ENCODE measurements around the gene RNF157.
"Not testable (repeated sequence)": the region's sequence is repeated elsewhere in the genome, so short reads cannot be mapped to it uniquely, and the experiment has no call there.

Gene RNF157

DNA sequence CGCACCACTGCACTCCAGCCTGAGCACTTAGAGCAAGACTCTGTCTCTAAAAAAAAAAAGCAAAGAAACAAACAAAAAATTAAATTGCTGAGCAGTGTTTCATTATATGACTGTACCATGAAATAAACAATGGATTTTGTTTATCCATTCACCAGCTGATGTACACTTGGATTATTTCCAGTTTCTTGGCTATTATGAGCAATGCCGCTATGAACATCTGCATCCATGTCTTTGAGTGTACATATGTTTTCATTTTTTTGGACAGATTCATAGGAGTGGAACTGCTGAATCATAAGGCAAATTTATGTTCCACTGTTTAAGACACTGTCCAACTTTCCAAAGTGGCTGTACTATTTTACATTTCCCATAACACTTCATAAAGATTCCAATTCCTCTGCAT, 8.0 kb downstream of the RNF157 start:
- no peak overlapping the region for H3K27ac ChIP-seq (ENCODE audit: low read length)
- TF ChIP-seq EZH2 (optimal IDR thresholded peaks at IDR 0.05; ENCODE audit: low read depth, low read length), result no peak
- TF ChIP-seq, protein P1, sequence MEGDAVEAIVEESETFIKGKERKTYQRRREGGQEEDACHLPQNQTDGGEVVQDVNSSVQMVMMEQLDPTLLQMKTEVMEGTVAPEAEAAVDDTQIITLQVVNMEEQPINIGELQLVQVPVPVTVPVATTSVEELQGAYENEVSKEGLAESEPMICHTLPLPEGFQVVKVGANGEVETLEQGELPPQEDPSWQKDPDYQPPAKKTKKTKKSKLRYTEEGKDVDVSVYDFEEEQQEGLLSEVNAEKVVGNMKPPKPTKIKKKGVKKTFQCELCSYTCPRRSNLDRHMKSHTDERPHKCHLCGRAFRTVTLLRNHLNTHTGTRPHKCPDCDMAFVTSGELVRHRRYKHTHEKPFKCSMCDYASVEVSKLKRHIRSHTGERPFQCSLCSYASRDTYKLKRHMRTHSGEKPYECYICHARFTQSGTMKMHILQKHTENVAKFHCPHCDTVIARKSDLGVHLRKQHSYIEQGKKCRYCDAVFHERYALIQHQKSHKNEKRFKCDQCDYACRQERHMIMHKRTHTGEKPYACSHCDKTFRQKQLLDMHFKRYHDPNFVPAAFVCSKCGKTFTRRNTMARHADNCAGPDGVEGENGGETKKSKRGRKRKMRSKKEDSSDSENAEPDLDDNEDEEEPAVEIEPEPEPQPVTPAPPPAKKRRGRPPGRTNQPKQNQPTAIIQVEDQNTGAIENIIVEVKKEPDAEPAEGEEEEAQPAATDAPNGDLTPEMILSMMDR (IDR thresholded peaks at IDR 0.05; ENCODE audit: low read length), result no peak
- TF ChIP-seq EZH2phosphoT487 (IDR thresholded peaks at IDR 0.05; ENCODE audit: low read length), result no peak
- no peak overlapping the region for H3K9ac ChIP-seq (ENCODE audit: low read length)
- no peaks in the 10 kb centered on the region for H3F3A ChIP-seq (ENCODE audit: insufficient read depth, low read length)
- H3K79me2 ChIP-seq (ENCODE audit: low read length), result no peaks in the 10 kb centered on the region
- H3K4me3 ChIP-seq (ENCODE audit: low read length), result no peak overlapping the region
- H3K4me2 ChIP-seq (ENCODE audit: low read depth, low read length), result no peak overlapping the region
- H3K9me3 ChIP-seq (replicated peaks; ENCODE audit: insufficient read depth, low read length), result no peaks in the 10 kb centered on the region
- H3K27me3 ChIP-seq (replicated peaks; ENCODE audit: insufficient read depth, low read length), result no peaks in the 10 kb centered on the region
- H3K36me3 ChIP-seq (replicated peaks; ENCODE audit: insufficient read depth, low read length), result no peaks in the 10 kb centered on the region
- no peak for DNase-seq
- H3K9me2 ChIP-seq (replicated peaks; ENCODE audit: insufficient read depth, low read length), result no peaks in the 10 kb centered on the region
- no peaks in the 10 kb centered on the region for H4K20me1 ChIP-seq (ENCODE audit: insufficient read depth, low read length)
- H2AFZ ChIP-seq (ENCODE audit: low read length), result no peak overlapping the region
- no peaks in the 10 kb centered on the region for H3K4me1 ChIP-seq (ENCODE audit: low read length)

DNA sequence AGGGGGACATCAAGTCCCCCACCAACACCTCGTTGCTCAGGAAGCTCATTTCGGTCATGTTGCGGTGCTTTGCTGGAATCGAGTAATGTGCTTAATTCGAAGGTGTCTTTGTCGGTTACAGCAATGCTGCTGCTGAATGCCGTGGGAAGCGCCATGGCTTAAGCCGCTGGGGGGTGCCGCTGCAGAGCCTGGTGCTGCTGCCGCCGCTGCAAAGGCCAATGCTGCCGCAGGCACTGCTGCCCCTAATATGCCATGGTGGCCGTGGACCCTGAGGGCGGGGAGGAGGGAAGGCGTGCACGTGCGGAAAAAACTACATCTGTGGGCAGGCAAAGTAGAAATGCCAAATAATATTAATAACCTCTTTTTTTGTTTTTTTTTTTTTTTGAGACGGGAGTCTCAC, 13.5 kb downstream of the RNF157 start:
- H3F3A ChIP-seq (ENCODE audit: insufficient read depth, low read length); H3K9me2 ChIP-seq (replicated peaks; ENCODE audit: insufficient read depth, low read length); H3K36me3 ChIP-seq (replicated peaks; ENCODE audit: insufficient read depth, low read length); H4K20me1 ChIP-seq (ENCODE audit: insufficient read depth, low read length); H3K4me2 ChIP-seq (ENCODE audit: low read depth, low read length); H3K27ac ChIP-seq (ENCODE audit: low read length); H3K4me3 ChIP-seq (ENCODE audit: low read length); H3K79me2 ChIP-seq (ENCODE audit: low read length); H3K9ac ChIP-seq (ENCODE audit: low read length); H3K4me1 ChIP-seq (ENCODE audit: low read length); DNase-seq; H2AFZ ChIP-seq (ENCODE audit: low read length); H3K27me3 ChIP-seq (replicated peaks; ENCODE audit: insufficient read depth, low read length); H3K9me3 ChIP-seq (replicated peaks; ENCODE audit: insufficient read depth, low read length): not testable (repeated sequence)

DNA sequence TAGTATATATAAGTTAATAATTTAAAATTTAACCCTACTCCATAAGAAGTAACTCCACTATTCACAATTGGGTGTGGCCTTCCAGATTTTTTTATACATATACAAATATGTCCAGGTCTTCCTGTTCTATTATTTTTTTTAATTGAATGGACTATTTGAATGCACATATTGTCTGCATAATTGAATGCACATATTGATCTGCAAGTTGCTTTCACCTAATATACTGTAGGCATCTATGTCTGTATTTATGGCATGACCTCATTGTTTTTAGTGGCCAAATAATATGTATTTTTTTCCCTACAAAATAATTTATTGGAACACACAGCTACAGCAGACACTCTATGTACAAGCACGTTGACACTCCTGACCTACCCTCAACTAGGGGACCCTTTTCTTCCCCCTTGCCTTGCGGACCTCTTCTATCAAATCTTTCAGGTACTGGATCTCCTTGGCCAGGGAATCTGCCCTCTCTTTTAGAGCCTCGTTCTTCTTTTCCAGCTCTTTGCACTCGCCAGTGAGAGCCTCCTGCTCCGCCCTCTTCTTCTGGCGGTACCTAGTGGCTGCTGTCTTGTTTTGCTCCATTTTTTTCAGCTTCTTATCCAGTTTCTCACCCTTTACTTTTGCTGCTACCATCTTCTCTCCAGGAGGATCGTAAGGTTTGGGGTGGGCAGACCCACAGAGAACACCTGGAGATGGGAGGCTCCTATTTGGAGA, 14.8 kb downstream of the RNF157 start:
- not testable (repeated sequence) for H3K27me3 ChIP-seq (replicated peaks; ENCODE audit: insufficient read depth, low read length); H3K9ac ChIP-seq (ENCODE audit: low read length); DNase-seq; H3K4me3 ChIP-seq (ENCODE audit: low read length); H3K36me3 ChIP-seq (replicated peaks; ENCODE audit: insufficient read depth, low read length); H3K4me1 ChIP-seq (ENCODE audit: low read length); H3K9me3 ChIP-seq (replicated peaks; ENCODE audit: insufficient read depth, low read length); H3K9me2 ChIP-seq (replicated peaks; ENCODE audit: insufficient read depth, low read length); H3K4me2 ChIP-seq (ENCODE audit: low read depth, low read length); H3K27ac ChIP-seq (ENCODE audit: low read length); H4K20me1 ChIP-seq (ENCODE audit: insufficient read depth, low read length); H3K79me2 ChIP-seq (ENCODE audit: low read length); H3F3A ChIP-seq (ENCODE audit: insufficient read depth, low read length); H2AFZ ChIP-seq (ENCODE audit: low read length)

DNA sequence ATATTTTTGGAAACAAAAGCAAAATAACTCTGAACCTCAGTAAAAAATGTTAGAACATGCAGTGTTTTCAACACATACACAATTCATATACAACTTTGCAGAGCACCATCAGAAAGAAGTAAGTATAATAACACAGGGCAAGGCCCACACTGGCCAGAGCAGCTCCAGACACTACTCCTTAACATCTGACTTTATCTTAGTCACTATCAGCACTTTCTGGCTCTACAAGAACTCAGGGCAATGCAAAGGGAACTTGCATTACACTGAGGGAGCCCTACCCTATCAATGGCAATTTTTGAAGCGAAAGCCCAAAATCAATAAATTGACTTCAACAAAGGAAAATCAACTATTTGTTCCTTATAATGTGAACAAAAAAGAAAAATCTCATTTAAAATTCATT, 16.5 kb downstream of the RNF157 start:
- Histone ChIP-seq H3K27me3 (replicated peaks; ENCODE audit: insufficient read depth, low read length) (no peaks in the 10 kb centered on the region), H3K79me2 (ENCODE audit: low read length) (no peaks in the 10 kb centered on the region), H3F3A (ENCODE audit: insufficient read depth, low read length) (no peaks in the 10 kb centered on the region), H3K9me2 (replicated peaks; ENCODE audit: insufficient read depth, low read length) (no peaks in the 10 kb centered on the region), H3K4me1 (ENCODE audit: low read length) (no peaks in the 10 kb centered on the region), H3K36me3 (replicated peaks; ENCODE audit: insufficient read depth, low read length) (no peaks in the 10 kb centered on the region), H3K4me3 (ENCODE audit: low read length) (no peak overlapping the region), H2AFZ (ENCODE audit: low read length) (no peak overlapping the region), H3K9ac (ENCODE audit: low read length) (no peak overlapping the region), H4K20me1 (ENCODE audit: insufficient read depth, low read length) (no peaks in the 10 kb centered on the region), H3K4me2 (ENCODE audit: low read depth, low read length) (no peak overlapping the region), H3K9me3 (replicated peaks; ENCODE audit: insufficient read depth, low read length) (no peaks in the 10 kb centered on the region), H3K27ac (ENCODE audit: low read length) (no peak overlapping the region)
- no peak for DNase-seq
- TF ChIP-seq, protein P1 (IDR thresholded peaks at IDR 0.05; ENCODE audit: low read length), result no peak
- no peak for TF ChIP-seq EZH2phosphoT487 (IDR thresholded peaks at IDR 0.05; ENCODE audit: low read length)
- no peak for TF ChIP-seq EZH2 (optimal IDR thresholded peaks at IDR 0.05; ENCODE audit: low read depth, low read length)

All from MM.1S (cell line).